ENCODE measurements around the gene KCNMA1. TPM values are rescaled to one million over a fixed set of nuclear protein-coding genes. Genes with fewer than 3 reads are reported as not detected.

Gene KCNMA1
- total RNA-seq, 1 experiment from 2014 or later, result 0.49 TPM

DNA sequence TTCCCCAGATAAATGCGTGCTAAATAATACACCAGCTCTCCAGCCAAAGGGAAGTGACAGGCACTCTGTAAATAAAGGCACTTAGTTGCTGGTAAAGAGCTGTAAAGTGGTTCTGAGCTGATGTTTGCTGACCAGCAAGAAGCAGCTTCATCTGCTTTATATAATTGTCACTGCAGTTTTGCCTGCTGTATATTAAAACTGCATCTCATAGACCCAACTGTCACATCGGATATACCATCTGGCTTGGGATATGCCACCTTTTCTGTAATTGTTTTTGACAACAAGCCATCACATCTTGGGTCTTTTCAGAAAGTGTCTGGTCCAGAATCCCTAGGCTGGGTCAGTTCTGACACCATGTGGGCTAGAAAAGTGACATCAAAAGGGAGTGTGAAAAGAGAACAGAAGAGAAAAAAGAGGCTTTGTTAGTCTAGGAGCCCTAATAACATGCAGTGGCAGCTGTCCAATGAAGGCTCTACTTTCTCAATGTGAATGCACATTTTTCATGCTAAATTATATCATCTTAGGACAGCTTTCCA, 697.6 kb downstream of the KCNMA1 start:
- no peak overlapping the region for H3K9ac ChIP-seq (ENCODE audit: low read length)
- peaks cover 24% of the 10 kb centered on the region for H3K27me3 ChIP-seq (ENCODE audit: insufficient read depth, low read length)
- intact Hi-C loops (cut with micrococcal nuclease), result no loop called here
- TF ChIP-seq RAD21 (IDR thresholded peaks at IDR 0.05; ENCODE audit: low read depth), result no peak
- no peak for TF ChIP-seq JUND (IDR thresholded peaks at IDR 0.05)
- TF ChIP-seq FOSL1 (IDR thresholded peaks at IDR 0.05; ENCODE audit: low read depth), result no peak
- TF ChIP-seq CEBPB (IDR thresholded peaks at IDR 0.05; ENCODE audit: low read depth), result no peak
- TF ChIP-seq ELF1 (IDR thresholded peaks at IDR 0.05; ENCODE audit: borderline replicate concordance, low read depth), result no peak
- TF ChIP-seq ZFX (IDR thresholded peaks at IDR 0.05), result no peak
- TF ChIP-seq SIN3A (IDR thresholded peaks at IDR 0.05; ENCODE audit: low read depth), result no peak
- no TSS peak for BruUV-seq (replicated peaks)
- RAD21 ChIA-PET (ENCODE audit: low non-redundant PET in 1 of 2, low total read pairs in 2 of 2, uncharacterized antibody in 2 of 2, unreplicated experiment in 2 of 2), result interaction anchor here in 1 of 2 experiments (0.7 kb wide), 1 partner anchor 35 kb away, joined by 3 read pairs; no protein-coding TSS in a partner anchor
- H3K27ac ChIP-seq (ENCODE audit: low read depth, low read length), result no peak overlapping the region
- CTCF ChIA-PET, result no interaction called here
- H2AFZ ChIP-seq (ENCODE audit: low read depth, low read length, poor library complexity, severe bottlenecking), result no peak overlapping the region
- POLR2A ChIA-PET, result no interaction called here
- no peak for DNase-seq (ENCODE audit: low read depth, low spot score)
- no peak for ATAC-seq
- H3K4me2 ChIP-seq (ENCODE audit: low read length), result no peak overlapping the region
- H3K36me3 ChIP-seq (ENCODE audit: control insufficient read depth in 1 of 2, insufficient read depth in 2 of 2, low read length in 2 of 2), result no peaks in the 10 kb centered on the region
- no peaks in the 10 kb centered on the region for H3K4me1 ChIP-seq (ENCODE audit: control insufficient read depth in 1 of 2, insufficient read depth in 2 of 2, low read length in 2 of 2)
- no peaks in the 10 kb centered on the region for H3K9me2 ChIP-seq (ENCODE audit: insufficient read depth)
- no peaks in the 10 kb centered on the region for H3K79me2 ChIP-seq (ENCODE audit: insufficient read depth, low read length)
- H4K20me1 ChIP-seq (ENCODE audit: insufficient read depth), result no peaks in the 10 kb centered on the region
- no peaks in the 10 kb centered on the region for H3K9me3 ChIP-seq (ENCODE audit: control insufficient read depth in 1 of 2, insufficient read depth in 1 of 2, low read depth in 1 of 2, low read length in 2 of 2)
- no peak overlapping the region for H3K4me3 ChIP-seq (replicated peaks in 1 of 2; ENCODE audit: low read depth in 1 of 2, low read length in 2 of 2)

- H3K27ac ChIP-seq (ENCODE audit: low read depth, low read length), result no peak overlapping the region
- intact Hi-C loops (cut with micrococcal nuclease), result no loop called here
- H3K4me2 ChIP-seq (ENCODE audit: low read length), result no peak overlapping the region
- no peak overlapping the region for H2AFZ ChIP-seq (ENCODE audit: low read depth, low read length, poor library complexity, severe bottlenecking)
- DNase-seq (ENCODE audit: low read depth, low spot score), result no peak
- H3K27me3 ChIP-seq (ENCODE audit: insufficient read depth, low read length), result peaks cover 28% of the 10 kb centered on the region
- RAD21 ChIA-PET (ENCODE audit: low non-redundant PET in 1 of 2, low total read pairs in 2 of 2, uncharacterized antibody in 2 of 2, unreplicated experiment in 2 of 2), result no interaction called here
- POLR2A ChIA-PET, result no interaction called here
- no peaks in the 10 kb centered on the region for H3K4me1 ChIP-seq (ENCODE audit: control insufficient read depth in 1 of 2, insufficient read depth in 2 of 2, low read length in 2 of 2)
- no peaks in the 10 kb centered on the region for H4K20me1 ChIP-seq (ENCODE audit: insufficient read depth)
- no peak overlapping the region for H3K9ac ChIP-seq (ENCODE audit: low read length)
- H3K4me3 ChIP-seq (replicated peaks in 1 of 2; ENCODE audit: low read depth in 1 of 2, low read length in 2 of 2), result no peak overlapping the region
- no peaks in the 10 kb centered on the region for H3K79me2 ChIP-seq (ENCODE audit: insufficient read depth, low read length)
- BruUV-seq (replicated peaks), result no TSS peak
- TF ChIP-seq SP1 (IDR thresholded peaks at IDR 0.05; ENCODE audit: low read depth) (no peak), ATF3 (IDR thresholded peaks at IDR 0.05) (no peak), CEBPB (IDR thresholded peaks at IDR 0.05; ENCODE audit: low read depth) (no peak), POLR2AphosphoS5 (IDR thresholded peaks at IDR 0.05; ENCODE audit: low read depth, low read length) (no peak), SIN3A (IDR thresholded peaks at IDR 0.05; ENCODE audit: low read depth) (no peak), ELF1 (IDR thresholded peaks at IDR 0.05; ENCODE audit: borderline replicate concordance, low read depth) (no peak), ZFX (IDR thresholded peaks at IDR 0.05) (no peak), SRF (IDR thresholded peaks at IDR 0.05; ENCODE audit: low read depth) (no peak), EZH2 (IDR thresholded peaks at IDR 0.05) (no peak)
- TF ChIP-seq, protein P1, sequence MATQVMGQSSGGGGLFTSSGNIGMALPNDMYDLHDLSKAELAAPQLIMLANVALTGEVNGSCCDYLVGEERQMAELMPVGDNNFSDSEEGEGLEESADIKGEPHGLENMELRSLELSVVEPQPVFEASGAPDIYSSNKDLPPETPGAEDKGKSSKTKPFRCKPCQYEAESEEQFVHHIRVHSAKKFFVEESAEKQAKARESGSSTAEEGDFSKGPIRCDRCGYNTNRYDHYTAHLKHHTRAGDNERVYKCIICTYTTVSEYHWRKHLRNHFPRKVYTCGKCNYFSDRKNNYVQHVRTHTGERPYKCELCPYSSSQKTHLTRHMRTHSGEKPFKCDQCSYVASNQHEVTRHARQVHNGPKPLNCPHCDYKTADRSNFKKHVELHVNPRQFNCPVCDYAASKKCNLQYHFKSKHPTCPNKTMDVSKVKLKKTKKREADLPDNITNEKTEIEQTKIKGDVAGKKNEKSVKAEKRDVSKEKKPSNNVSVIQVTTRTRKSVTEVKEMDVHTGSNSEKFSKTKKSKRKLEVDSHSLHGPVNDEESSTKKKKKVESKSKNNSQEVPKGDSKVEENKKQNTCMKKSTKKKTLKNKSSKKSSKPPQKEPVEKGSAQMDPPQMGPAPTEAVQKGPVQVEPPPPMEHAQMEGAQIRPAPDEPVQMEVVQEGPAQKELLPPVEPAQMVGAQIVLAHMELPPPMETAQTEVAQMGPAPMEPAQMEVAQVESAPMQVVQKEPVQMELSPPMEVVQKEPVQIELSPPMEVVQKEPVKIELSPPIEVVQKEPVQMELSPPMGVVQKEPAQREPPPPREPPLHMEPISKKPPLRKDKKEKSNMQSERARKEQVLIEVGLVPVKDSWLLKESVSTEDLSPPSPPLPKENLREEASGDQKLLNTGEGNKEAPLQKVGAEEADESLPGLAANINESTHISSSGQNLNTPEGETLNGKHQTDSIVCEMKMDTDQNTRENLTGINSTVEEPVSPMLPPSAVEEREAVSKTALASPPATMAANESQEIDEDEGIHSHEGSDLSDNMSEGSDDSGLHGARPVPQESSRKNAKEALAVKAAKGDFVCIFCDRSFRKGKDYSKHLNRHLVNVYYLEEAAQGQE (IDR thresholded peaks at IDR 0.05; ENCODE audit: low read depth), result no peak
- TF ChIP-seq, protein P2, sequence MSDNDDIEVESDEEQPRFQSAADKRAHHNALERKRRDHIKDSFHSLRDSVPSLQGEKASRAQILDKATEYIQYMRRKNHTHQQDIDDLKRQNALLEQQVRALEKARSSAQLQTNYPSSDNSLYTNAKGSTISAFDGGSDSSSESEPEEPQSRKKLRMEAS (IDR thresholded peaks at IDR 0.05), result no peak
- CTCF ChIA-PET, result no interaction called here
- no peaks in the 10 kb centered on the region for H3K36me3 ChIP-seq (ENCODE audit: control insufficient read depth in 1 of 2, insufficient read depth in 2 of 2, low read length in 2 of 2)
- H3K9me2 ChIP-seq (ENCODE audit: insufficient read depth), result no peaks in the 10 kb centered on the region
- no peak for ATAC-seq
- no peaks in the 10 kb centered on the region for H3K9me3 ChIP-seq (ENCODE audit: control insufficient read depth in 1 of 2, insufficient read depth in 1 of 2, low read depth in 1 of 2, low read length in 2 of 2)
Measured at GRCh38 chr10:76937181-76937600, 700.4 kb downstream of the KCNMA1 start.

All from HCT116 (cell line).